NCI-H446 treated with DMSO at 0.1 percent for 48 hours (cell line): Measurements from ENCODE around the gene FHIT.
A peak's percentile ranks its signal among the peaks of the same experiment; 100 is the strongest.

ENCODE experiments used
- DNase-seq: peaks from one replicate; lab custom pipeline; 2025; lab: John Stamatoyannopoulos, UW

The FHIT gene

DNA sequence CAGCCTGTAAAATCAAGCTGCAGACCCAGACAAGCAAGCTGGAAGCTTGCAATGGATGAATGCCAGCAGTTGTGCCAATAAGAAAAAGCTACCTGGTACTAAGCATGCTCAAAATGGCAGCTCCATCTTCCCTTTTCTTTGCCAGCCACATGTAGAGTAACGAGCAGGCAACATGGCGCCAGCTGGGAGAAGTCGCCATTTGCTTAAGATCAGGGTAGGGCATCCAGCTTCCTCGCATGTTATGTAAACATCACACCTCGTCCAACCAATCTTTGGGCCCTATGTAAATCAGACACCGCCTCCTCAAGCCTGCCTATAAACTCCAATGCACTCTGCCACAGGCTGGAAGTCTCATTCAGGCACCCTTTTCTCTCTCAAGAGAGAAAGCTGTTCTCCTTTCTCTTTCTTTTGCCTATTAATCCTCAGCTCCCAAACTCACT, 973.9 kb downstream of the FHIT start:
- no peak for DNase-seq

- no peak for DNase-seq
Measured at GRCh38 chr3:60276615-60277014, 974.6 kb downstream of the FHIT start.

- DNase-seq: no peak
Measured at GRCh38 chr3:60274646-60275045, 976.6 kb downstream of the FHIT start.

- no peak for DNase-seq
Measured at GRCh38 chr3:60274098-60274497, 977.2 kb downstream of the FHIT start.

GRCh38 chr3:60269829-60270266, 981.4 kb downstream of the FHIT start:
- DNase-seq: no peak

DNA sequence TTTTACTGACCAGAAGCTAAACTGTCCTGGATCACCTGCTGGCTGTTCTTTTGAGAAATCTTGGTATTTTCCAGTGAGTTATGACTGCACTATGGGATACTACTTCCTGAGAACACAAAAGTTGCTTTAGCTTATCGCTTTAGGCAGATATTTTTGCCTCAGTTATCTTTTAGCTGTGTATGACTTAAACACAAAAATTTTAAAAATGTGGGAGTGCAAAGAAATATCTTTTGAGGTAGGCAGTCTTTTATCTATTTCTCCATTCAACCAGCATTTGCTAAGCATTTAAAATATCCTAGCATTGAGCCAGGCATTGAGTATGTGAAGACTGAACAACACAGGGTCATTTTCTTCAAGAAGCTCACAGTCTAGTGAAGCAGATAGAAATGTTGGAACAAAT, 981.9 kb downstream of the FHIT start:
- DNase-seq: no peak

- no peak for DNase-seq
Measured at GRCh38 chr3:60268123-60268522, 983.1 kb downstream of the FHIT start.

DNA sequence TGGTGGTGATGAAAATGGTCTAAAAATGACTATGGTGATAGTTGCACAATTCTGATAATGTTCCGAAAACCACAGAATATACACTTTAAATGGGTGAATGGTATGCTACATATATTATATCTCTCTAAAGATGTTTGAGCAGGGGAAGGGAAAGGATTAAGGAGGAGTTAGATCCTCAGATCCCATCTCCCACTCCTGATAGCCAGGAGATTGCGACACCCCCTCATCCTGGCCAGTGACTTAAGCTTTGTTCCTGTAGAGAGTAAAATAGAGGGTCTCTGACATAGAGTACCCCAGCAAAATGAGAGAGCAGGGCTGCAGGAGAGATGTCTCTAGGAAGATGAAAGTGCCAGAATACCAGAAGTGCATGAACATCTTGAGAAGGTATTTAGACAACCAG, 984.8 kb downstream of the FHIT start:
- no peak for DNase-seq

DNA sequence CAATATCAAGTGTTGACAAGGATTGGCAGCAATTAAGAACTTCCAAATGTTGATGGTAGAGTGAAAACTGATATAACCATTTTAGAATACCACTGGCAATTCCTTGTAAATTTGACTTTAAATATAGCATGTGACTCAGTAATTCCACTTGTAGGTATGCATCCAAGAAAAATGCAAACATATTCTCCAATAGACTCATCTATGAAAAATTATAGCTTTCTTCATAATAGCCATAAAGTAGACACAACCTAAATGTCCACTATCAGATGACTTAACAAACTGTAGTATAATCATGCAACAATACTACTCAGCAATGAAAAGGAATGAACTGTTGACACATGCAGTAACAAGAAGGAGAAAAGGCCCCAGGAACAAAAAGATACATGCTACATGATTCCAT, 988.1 kb downstream of the FHIT start:
- DNase-seq: no peak

GRCh38 chr3:60262546-60262945, 988.7 kb downstream of the FHIT start:
- no peak for DNase-seq

DNA sequence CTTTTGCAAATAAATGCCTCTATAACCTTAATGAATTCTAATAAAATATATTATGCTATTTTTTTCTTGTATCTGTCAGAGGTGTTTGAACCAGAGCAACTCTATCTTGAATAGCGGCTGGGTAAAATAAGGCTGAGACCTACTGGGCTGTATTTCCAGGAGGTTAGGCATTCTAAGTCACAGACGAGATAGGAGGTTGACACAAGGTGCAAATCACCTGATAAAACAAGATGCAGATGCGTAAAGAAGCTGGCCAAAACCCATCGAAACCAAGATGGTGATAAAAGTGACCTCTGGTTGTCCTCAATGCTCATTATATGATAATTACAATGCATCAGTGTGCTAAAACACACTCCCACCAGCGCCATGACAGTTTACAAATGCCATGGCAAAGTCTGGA, 990.7 kb downstream of the FHIT start:
- DNase-seq: no peak

DNA sequence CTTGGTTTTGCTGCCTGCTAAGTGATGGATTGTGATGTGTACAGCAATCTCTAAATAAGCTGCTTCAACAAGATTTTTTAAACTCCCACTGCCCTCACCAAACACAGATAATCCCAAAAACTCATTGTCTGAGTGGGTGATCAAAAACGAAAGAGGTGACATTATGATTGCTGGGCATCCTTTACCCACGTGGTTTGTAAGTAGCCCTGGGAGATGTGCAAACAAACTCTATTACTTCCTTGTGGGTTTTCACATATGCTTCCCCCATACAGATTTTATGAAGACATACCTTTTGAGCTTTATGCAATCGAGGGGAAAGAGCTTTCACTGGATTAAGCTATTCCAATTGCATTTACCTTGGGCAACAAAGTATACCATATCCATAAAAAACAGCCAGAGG, 1000.4 kb downstream of the FHIT start:
- no peak for DNase-seq

- DNase-seq: peak; percentile 54
Measured at GRCh38 chr3:60250206-60250605, 1001.0 kb downstream of the FHIT start.

DNA sequence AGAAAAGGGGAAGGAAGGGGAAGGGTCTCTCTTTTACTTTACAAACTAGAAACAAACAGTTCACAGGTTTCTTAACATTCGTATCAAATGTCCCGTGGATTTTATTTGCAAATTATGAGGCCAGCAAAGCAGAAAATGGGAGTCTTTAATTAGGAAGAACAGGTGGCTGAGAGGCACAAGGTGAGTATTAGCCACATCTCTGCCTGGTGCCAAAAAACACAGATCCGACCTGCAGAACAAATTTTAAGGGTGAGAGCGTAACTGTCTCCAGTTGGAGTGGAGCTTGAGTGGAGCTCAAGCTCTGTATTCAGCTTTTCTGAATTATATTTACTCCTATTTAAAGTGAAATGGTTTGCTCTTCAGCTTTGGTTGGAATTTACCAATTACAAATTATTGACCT, 1004.9 kb downstream of the FHIT start:
- no peak for DNase-seq

GRCh38 chr3:60243456-60243855, 1007.8 kb downstream of the FHIT start:
- DNase-seq: no peak

DNA sequence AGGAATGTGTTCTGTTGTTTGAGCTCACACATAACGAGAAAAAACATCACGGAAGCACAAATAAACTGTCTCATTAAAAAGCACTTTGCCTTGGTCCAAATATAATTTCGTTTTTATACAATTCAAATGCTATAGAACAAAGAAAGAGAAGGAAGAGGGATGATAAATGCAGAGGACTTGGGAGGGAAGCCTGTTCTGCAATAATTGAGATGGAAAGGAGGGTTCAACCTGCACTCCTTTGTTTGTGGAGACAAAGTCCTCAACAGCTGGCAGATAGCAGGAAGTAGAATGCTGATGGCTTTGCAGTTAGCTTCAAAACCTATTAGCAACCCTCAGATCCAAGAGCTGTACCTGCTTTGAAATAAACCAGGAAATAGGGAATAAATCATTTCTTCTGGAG, 1010.8 kb downstream of the FHIT start:
- no peak for DNase-seq

DNA sequence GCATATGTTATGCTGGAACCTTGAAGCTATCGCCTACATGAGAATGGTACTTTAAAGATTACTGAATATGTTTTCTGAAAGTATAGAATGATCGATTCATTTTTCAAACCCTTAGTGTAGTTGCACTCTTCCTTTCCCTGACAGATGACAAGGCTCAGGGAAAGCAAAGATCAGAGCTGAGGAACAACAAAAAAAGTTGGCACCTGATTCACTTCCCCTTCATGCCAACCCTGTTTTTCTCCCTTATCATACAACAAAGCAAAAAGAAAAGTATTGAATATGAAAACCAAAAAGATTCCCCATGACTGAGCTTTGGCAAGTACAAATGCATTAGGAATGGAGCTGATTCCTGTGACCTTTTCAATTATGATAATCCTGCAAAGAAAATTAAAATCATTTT, 1012.7 kb downstream of the FHIT start:
- no peak for DNase-seq

DNA sequence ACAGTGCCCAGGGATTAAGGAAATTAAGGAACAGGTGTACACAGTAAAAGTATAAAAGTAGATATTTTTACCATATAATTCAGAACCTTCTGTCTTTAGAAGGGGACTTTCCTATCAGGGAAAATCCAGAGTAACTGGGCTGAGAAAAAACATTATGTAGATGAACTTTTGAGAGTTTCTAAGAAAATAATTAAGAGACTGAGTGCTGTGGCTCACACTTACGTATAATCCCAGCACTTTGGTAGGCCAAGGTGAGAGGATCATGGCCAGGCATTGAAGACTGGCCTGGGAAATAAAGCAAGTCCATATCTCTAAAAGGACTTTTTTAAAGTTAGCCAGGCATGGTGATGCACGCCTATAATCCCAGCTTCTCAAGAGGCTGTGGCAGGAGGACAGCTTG, 1021.8 kb downstream of the FHIT start:
- DNase-seq: no peak

DNA sequence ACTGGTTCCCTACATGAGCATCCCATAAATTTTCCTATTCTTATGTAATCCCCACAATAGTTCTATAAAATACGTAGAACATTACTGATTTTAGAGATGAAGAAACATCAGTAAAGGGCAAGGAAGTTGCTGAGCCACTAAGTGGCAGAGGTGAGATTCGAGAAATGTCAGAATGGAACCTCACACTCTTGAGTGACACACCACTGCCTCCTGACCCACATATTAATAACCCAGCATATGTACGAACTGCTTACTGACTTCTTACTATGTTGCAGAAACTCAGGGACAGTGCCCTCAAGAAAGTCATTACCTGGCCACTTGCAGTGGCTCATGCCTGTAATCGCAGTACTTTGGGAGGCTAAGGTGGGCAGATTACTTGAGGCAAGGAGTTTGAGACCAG, 1022.4 kb downstream of the FHIT start:
- DNase-seq: no peak

- no peak for DNase-seq
Measured at GRCh38 chr3:60226912-60227311, 1024.3 kb downstream of the FHIT start.

DNA sequence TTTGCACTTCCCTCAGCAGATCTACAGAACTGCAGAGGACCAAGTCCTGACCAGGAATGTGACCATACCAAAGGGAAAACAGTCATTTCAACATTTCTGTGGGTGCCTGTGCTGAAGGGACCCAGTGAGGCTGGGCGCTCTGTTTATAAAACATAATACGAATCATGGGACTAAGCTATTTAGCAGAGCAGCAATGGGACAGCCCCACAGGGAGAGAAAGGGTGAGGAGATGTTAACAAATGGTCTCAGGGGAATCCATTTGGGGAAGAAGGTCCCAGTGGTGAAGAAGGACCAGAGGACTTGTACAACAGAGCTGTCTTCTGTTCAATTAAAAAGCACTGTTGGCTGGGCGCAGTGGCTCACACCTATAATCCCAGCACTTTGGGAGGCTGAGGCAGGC, 1025.4 kb downstream of the FHIT start:
- DNase-seq: no peak

GRCh38 chr3:60220768-60221167, 1030.5 kb downstream of the FHIT start:
- no peak for DNase-seq

GRCh38 chr3:60219501-60219900, 1031.8 kb downstream of the FHIT start:
- DNase-seq: no peak

- no peak for DNase-seq
Measured at GRCh38 chr3:60217156-60217911, 1033.9 kb downstream of the FHIT start.
